HUES6 (cell line): Measurements from ENCODE around the gene MOG.

ENCODE experiments used
- H3K27ac ChIP-seq: 2 replicates; pipeline ENCODE4 v1.7.0; 2013; ENCODE audit warnings: low read depth, mild to moderate bottlenecking, low read length, inconsistent platforms
- H3K27me3 ChIP-seq: 2 replicates; pipeline ENCODE4 v1.6.1; 2013; ENCODE audit warnings: low read length; ENCODE audit not compliant: control insufficient read depth, insufficient read depth
- H3K36me3 ChIP-seq: 2 replicates; pipeline ENCODE4 v1.6.1; 2013; ENCODE audit warnings: low read length; ENCODE audit not compliant: control insufficient read depth, insufficient read depth
- H3K4me1 ChIP-seq: 2 replicates; pipeline ENCODE4 v1.6.1; 2013; ENCODE audit warnings: low read length; ENCODE audit not compliant: control insufficient read depth, insufficient read depth
- H3K4me3 ChIP-seq: 2 replicates; pipeline ENCODE4 v1.5.1; 2013; ENCODE audit warnings: low read depth, low read length
- H3K9ac ChIP-seq: one replicate; pipeline ENCODE4 v1.6.1; 2013; ENCODE audit warnings: mild to moderate bottlenecking, low read length
- H3K9me3 ChIP-seq: 2 replicates; pipeline ENCODE4 v1.6.1; 2013; ENCODE audit warnings: low read depth, low read length; ENCODE audit not compliant: control insufficient read depth, insufficient read depth

MOG gene

DNA sequence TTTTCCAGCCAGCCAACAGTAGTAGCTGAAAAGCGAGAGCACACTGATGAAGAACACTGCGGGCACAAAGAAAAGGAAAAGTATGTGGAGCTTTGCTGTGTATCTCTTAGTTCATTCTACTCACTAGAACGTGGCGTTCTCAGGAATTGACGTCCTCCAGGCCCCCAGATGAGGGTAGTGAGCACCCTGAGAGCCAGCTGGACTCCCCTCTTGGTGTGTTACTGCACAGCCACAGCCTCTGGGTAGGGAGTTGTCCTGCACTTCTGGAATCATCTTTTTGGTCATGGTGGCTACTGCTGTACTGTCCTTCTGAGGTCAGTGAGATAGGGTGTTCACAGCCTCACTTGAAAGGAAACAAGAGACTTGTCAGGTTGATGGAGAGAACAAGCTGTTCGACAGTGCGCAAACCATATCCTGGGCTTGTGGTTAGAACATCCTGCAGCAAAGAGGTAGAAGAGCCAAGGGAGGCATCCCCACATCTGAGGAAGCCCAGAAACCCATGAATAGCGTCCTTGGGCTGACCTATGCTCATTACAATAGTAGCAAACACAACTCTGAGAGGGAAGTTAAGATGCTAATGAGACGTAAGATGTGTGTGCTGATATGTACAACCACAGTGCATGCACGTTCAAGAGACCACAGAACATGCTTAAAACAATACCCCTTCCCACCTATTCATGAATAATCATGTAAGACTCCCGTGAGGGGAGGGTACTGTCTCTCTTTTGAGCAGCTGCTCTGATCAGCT, 51.7 kb downstream of the MOG start:
- Histone ChIP-seq H3K9me3 (no peaks in the 10 kb centered on the region), H3K4me1 (peaks cover 2% of the 10 kb centered on the region; the same call in 1 of the 2 replicates), H3K36me3 (no peaks in the 10 kb centered on the region), H3K9ac (no peak overlapping the region), H3K27ac (no peak overlapping the region), H3K4me3 (no peak overlapping the region), H3K27me3 (peaks cover 17% of the 10 kb centered on the region; the same call in 1 of the 2 replicates)

DNA sequence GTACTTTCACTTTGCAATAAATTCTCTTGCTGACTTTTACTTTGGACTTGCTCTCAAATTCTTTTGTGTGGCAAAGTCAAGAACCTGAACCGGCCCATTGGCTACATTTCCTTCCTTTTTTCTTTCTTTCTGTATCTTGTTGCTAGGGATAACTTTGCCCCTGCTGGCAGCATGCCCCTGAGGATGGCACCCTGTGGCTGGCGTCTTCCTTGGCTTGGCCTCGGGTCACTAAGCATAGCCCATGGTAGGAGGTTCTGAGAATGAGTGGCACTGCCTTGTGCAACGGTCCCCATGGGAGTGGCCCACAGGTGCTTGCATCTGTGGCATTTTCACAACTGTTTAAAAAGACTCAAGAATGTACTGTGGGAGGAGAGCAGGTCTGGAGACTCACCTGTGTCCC, 52.3 kb downstream of the MOG start:
- Histone ChIP-seq H3K4me1 (peaks cover 2% of the 10 kb centered on the region; the same call in 1 of the 2 replicates), H3K36me3 (no peaks in the 10 kb centered on the region), H3K4me3 (no peak overlapping the region), H3K27me3 (peaks cover 17% of the 10 kb centered on the region; the same call in 1 of the 2 replicates), H3K9ac (no peak overlapping the region), H3K9me3 (no peaks in the 10 kb centered on the region), H3K27ac (no peak overlapping the region)

DNA sequence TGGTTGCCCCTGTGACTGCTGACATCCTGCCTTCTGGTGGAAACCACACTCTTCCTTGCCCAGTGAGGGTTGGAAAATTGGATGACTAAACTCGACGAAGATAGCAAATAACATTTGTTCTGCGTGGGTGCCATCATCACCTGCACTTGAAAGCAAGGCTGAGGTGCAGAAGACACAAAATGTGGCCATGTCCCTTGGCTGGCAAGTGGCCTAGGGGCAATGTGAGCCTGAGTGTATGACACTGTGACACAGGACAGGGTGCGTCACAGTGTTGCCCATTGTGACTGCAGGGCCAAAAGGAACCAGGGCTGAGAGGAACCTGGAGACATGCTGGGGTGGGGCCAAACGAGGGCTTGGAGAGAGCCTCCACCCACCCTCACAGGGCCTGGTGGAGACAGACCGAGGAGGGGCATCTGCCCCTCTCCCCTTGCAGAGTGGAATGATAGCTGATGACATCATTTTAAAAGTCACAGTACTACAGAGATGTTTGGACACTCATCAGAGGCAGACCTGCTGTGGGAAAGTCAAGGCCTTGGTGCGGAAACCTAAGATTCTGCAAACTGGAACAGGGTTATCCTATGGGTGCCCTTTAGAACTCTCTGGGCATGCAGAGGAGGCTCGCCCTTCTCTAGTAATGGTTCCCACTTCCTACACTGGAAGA, 53.5 kb downstream of the MOG start:
- Histone ChIP-seq H3K36me3 (no peaks in the 10 kb centered on the region), H3K9me3 (no peaks in the 10 kb centered on the region), H3K27ac (no peak overlapping the region), H3K27me3 (peaks cover 23% of the 10 kb centered on the region; the same call in 1 of the 2 replicates), H3K9ac (no peak overlapping the region), H3K4me3 (no peak overlapping the region), H3K4me1 (peaks cover 2% of the 10 kb centered on the region; the same call in 1 of the 2 replicates)

DNA sequence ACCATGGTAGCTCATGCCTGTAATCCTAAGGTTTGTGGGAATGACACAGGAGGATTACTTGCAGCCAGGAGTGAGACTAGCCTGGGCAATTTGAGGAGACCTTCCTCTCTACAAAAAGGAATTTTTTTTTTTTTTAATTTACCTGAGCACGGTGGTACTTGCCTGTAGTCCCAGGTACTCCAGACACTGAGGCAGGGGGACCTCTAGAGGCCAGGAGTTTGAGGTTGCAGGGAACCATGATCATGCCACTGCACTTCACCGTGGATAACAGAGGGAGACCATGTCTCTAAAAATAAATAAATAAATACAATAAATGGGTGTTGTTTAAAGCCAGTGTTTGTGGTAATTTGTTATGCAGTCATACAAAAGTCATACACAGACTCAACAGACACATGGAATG, 64.0 kb downstream of the MOG start:
- Histone ChIP-seq H3K4me1 (no peaks in the 10 kb centered on the region), H3K4me3 (no peak overlapping the region), H3K9me3 (no peaks in the 10 kb centered on the region), H3K27me3 (peaks cover 51% of the 10 kb centered on the region), H3K27ac (no peak overlapping the region), H3K36me3 (no peaks in the 10 kb centered on the region), H3K9ac (no peak overlapping the region)
